GM20000 (cell line): ENCODE data around the gene GPS1.

Experiments
- DNase-seq: peaks from one replicate; pipeline ENCODE4 v3.0.0; 2012; ENCODE audit warnings: low spot score
- TF ChIP-seq, protein P1 (sequence below): IDR thresholded peaks from 2 replicates; pipeline ENCODE4 v1.5.1; 2012; ENCODE audit warnings: mild to moderate bottlenecking, control low read depth; ENCODE audit errors: extremely low read depth, missing control alignments

The GPS1 gene

DNA sequence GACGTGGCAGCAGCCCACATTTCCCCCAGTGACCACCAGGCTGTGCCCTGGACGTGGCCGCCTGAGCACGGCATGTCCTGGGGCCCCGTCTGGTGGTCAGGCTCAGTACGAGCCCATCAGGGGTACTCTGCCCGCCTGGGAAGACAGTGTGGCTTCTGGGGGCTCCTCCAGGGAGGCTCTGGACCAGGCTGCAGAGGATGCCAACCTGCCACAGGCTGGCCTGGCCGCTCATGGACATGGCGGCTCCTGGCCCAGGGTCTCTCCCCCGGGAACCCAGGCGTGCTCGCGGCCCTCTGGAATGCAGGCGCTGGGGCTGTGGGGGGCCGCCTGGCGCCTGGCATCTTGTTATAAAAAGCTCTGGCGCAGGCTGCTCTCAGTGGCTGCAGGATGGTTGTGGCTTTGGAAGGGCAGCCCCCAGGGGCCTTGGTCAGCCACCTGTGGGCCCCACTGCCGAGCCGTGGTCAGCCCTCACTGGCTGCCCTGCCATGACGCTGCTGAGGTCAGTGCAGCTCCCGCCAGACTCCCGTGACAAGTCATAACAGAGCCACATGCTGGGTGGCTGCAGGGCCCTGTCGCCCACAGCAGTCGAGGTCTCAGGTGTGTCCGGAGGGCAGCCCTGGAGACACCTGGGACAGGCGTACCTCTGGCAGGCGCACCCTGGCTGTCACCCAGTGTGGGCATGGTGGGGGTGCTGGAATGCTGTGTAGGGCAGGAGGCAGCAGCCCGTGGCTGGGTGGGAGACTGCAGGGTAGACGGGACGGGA is 44.0 kb upstream of the GPS1 start:
- TF ChIP-seq, protein P1, sequence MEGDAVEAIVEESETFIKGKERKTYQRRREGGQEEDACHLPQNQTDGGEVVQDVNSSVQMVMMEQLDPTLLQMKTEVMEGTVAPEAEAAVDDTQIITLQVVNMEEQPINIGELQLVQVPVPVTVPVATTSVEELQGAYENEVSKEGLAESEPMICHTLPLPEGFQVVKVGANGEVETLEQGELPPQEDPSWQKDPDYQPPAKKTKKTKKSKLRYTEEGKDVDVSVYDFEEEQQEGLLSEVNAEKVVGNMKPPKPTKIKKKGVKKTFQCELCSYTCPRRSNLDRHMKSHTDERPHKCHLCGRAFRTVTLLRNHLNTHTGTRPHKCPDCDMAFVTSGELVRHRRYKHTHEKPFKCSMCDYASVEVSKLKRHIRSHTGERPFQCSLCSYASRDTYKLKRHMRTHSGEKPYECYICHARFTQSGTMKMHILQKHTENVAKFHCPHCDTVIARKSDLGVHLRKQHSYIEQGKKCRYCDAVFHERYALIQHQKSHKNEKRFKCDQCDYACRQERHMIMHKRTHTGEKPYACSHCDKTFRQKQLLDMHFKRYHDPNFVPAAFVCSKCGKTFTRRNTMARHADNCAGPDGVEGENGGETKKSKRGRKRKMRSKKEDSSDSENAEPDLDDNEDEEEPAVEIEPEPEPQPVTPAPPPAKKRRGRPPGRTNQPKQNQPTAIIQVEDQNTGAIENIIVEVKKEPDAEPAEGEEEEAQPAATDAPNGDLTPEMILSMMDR = no peak
- DNase-seq = no peak

DNA sequence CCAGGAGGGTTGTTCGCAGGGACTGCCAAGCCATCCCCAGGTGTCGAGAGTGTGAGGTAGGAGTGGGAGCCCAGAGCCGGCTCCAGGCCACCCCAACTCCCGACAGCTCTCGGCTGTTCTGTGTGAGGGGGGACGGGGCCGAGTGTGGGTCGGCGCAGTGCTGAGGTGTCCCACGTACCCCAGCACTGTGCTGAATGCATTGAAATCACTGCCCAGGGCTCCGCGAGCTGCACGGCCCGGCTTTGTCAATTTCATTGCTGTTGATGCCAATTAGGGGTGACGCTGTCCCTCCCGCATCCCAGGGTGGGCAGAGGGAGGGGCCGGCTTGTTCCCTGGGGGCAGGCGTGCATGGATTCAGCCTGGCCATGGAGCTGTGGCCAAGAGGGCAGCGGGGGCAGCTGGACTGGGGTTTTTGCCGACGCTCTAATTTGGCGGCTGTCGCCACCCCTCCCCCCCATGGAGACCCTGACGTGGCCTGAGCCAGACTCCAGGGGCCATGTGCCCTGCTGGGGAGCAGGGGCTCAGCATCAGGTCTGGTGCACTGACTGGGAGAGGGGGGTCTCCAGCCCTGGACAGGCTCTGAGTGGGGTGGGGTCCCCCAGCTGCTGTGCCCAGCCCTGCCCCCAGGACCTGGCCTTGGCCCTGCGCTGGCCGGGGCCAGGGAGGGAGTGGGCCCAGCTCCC is 43.3 kb upstream of the GPS1 start:
- TF ChIP-seq, protein P1 = no peak
- no peak for DNase-seq

GRCh38 chr17:82008941-82009405 is 42.7 kb upstream of the GPS1 start:
- DNase-seq = no peak
- TF ChIP-seq, protein P1 = no peak

- TF ChIP-seq, protein P1 = no peak
These were observed 42.3 kb upstream of the GPS1 start for GRCh38 chr17:82009413-82009812.

GRCh38 chr17:82010575-82011525 is 40.8 kb upstream of the GPS1 start:
- DNase-seq = no peak
- TF ChIP-seq, protein P1 = no peak

More at GRCh38 chr17:82009413-82009812, 42.3 kb upstream of the GPS1 start:
- DNase-seq = no peak

- TF ChIP-seq, protein P1 = no peak
- DNase-seq = no peak
These were observed 40.0 kb upstream of the GPS1 start for GRCh38 chr17:82011617-82012187.
